H9 (cell line): Measurements from ENCODE around the gene RNF224. TPM values are rescaled to one million over a fixed set of nuclear protein-coding genes. Genes with fewer than 3 reads are reported as not detected.

Experiments used
- DNase-seq: peaks from one replicate; pipeline ENCODE4 v3.0.0-alpha.2; 2017
- H2AFZ ChIP-seq: one replicate; pipeline ENCODE4 v1.6.1; 2013; ENCODE audit warnings: mild to moderate bottlenecking, low read length, control low read depth, moderate library complexity
- H2AK5ac ChIP-seq: 2 replicates; pipeline ENCODE4 v1.6.1; 2013; ENCODE audit warnings: low read length, control low read depth, mixed read lengths; ENCODE audit not compliant: insufficient read length
- H2BK120ac ChIP-seq: one replicate; pipeline ENCODE4 v1.6.1; 2013; ENCODE audit warnings: low read depth, mild to moderate bottlenecking, low read length, control low read depth, inconsistent platforms; ENCODE audit not compliant: poor library complexity, severe bottlenecking
- H2BK12ac ChIP-seq: 2 replicates; pipeline ENCODE4 v1.6.1; 2013; ENCODE audit warnings: low read length, control low read depth, mixed read lengths, low read depth; ENCODE audit not compliant: insufficient read length
- H2BK15ac ChIP-seq: 2 replicates; pipeline ENCODE4 v1.6.1; 2013; ENCODE audit warnings: low read depth, low read length, control low read depth
- H2BK20ac ChIP-seq: one replicate; pipeline ENCODE4 v1.6.1; 2013; ENCODE audit warnings: low read depth, mild to moderate bottlenecking, low read length, control low read depth, inconsistent platforms; ENCODE audit not compliant: poor library complexity, severe bottlenecking
- H2BK5ac ChIP-seq: 2 replicates; pipeline ENCODE4 v1.6.1; 2013; ENCODE audit warnings: low read length, control low read depth, mixed read lengths; ENCODE audit not compliant: insufficient read length
- H3K14ac ChIP-seq: 2 replicates; pipeline ENCODE4 v1.6.1; 2013; ENCODE audit warnings: low read length, control low read depth; ENCODE audit not compliant: insufficient read depth
- H3K18ac ChIP-seq: 2 replicates; pipeline ENCODE4 v1.6.1; 2013; ENCODE audit warnings: low read depth, mild to moderate bottlenecking, mixed read lengths, low read length, control low read depth; ENCODE audit not compliant: insufficient read length
- H3K23ac ChIP-seq: 2 replicates; pipeline ENCODE4 v1.6.1; 2013; ENCODE audit warnings: low read length, control low read depth, mixed read lengths, low read depth; ENCODE audit not compliant: insufficient read length
- H3K23me2 ChIP-seq: 2 replicates; pipeline ENCODE4 v1.6.1; 2013; ENCODE audit warnings: low read depth, mild to moderate bottlenecking, mixed read lengths, low read length, control low read depth; ENCODE audit not compliant: insufficient read length, poor library complexity, severe bottlenecking
- H3K27ac ChIP-seq: 2 replicates; pipeline ENCODE4 v1.5.1; 2013; ENCODE audit warnings: low read length, control low read depth, mixed read lengths, low read depth; ENCODE audit not compliant: insufficient read length
- H3K27me3 ChIP-seq: 2 replicates; pipeline ENCODE4 v1.6.1; 2013; ENCODE audit warnings: low read length, control low read depth, inconsistent platforms; ENCODE audit not compliant: insufficient read depth
- H3K4ac ChIP-seq: 2 replicates; pipeline ENCODE4 v1.6.1; 2013; ENCODE audit warnings: low read depth, mild to moderate bottlenecking, control low read depth, inconsistent platforms, low read length, moderate library complexity
- H3K4me1 ChIP-seq: 2 replicates; pipeline ENCODE4 v1.6.1; 2013; ENCODE audit warnings: low read length, control low read depth, inconsistent platforms; ENCODE audit not compliant: insufficient read depth
- H3K4me2 ChIP-seq: 2 replicates; pipeline ENCODE4 v1.6.1; 2013; ENCODE audit warnings: low read length, control low read depth, mixed read lengths; ENCODE audit not compliant: insufficient read length, insufficient read depth
- H3K56ac ChIP-seq: 2 replicates; pipeline ENCODE4 v1.6.1; 2013; ENCODE audit warnings: low read depth, mild to moderate bottlenecking, mixed read lengths, low read length, control low read depth; ENCODE audit not compliant: insufficient read length
- H3K79me1 ChIP-seq: 2 replicates; pipeline ENCODE4 v1.6.1; 2013; ENCODE audit warnings: low read depth, mild to moderate bottlenecking, moderate library complexity, low read length, control low read depth, inconsistent platforms; ENCODE audit not compliant: insufficient read depth, poor library complexity, severe bottlenecking
- H3K79me2 ChIP-seq: 2 replicates; pipeline ENCODE4 v1.6.1; 2013; ENCODE audit warnings: low read length, control low read depth, inconsistent platforms; ENCODE audit not compliant: insufficient read depth
- H3K9ac ChIP-seq: 2 replicates; pipeline ENCODE4 v1.6.1; 2013; ENCODE audit warnings: low read length, control low read depth, mixed read lengths; ENCODE audit not compliant: insufficient read length; ENCODE audit errors: extremely low read depth
- H3K9me3 ChIP-seq: one replicate; pipeline ENCODE4 v1.6.1; 2013; ENCODE audit warnings: low read depth, low read length, inconsistent platforms; ENCODE audit not compliant: control insufficient read depth
- H3T11ph ChIP-seq: one replicate; pipeline ENCODE4 v1.6.1; 2013; ENCODE audit warnings: mild to moderate bottlenecking, low read length, control low read depth, inconsistent platforms
- H4K20me1 ChIP-seq: one replicate; pipeline ENCODE4 v1.6.1; 2013; ENCODE audit not compliant: control insufficient read depth, insufficient read length, insufficient read depth
- H4K5ac ChIP-seq: 2 replicates; pipeline ENCODE4 v1.6.1; 2013; ENCODE audit warnings: low read depth, mild to moderate bottlenecking, mixed read lengths, low read length, control low read depth; ENCODE audit not compliant: insufficient read length
- H4K8ac ChIP-seq: replicated peaks from 2 replicates; pipeline ENCODE4 v1.6.1; 2013; ENCODE audit warnings: low read length, control low read depth, mixed read lengths, low read depth; ENCODE audit not compliant: insufficient read length
- H4K91ac ChIP-seq: 2 replicates; pipeline ENCODE4 v1.6.1; 2013; ENCODE audit warnings: low read depth, mild to moderate bottlenecking, moderate library complexity, mixed read lengths, low read length, control low read depth; ENCODE audit not compliant: insufficient read length
- H3K27ac Mint-ChIP-seq, 3 experiments: 2 replicates in 2 of 3; 3 replicates in 1 of 3; pipeline ENCODE4 v1.8.0; 2020 to 2021; ENCODE audit warnings: mixed read lengths in 3 of 3, mild to moderate bottlenecking in 1 of 3, moderate library complexity in 1 of 3
- H3K27me3 Mint-ChIP-seq: 2 replicates; pipeline ENCODE4 v1.8.0; 2021; ENCODE audit warnings: low read depth, mild to moderate bottlenecking, moderate library complexity, mixed read lengths
- H3K36me3 Mint-ChIP-seq, 3 experiments: 2 replicates in 2 of 3; 3 replicates in 1 of 3; pipeline ENCODE4 v1.8.0; 2020 to 2021; ENCODE audit warnings: low read depth in 3 of 3, mixed read lengths in 3 of 3; ENCODE audit not compliant: insufficient read depth in 1 of 3
- H3K4me1 Mint-ChIP-seq, 2 experiments: 2 replicates each; pipeline ENCODE4 v1.8.0; 2020; ENCODE audit warnings: mixed read lengths in 2 of 2
- H3K4me3 Mint-ChIP-seq, 2 experiments: 2 replicates in 1 of 2; 3 replicates in 1 of 2; pipeline ENCODE4 v1.8.0; 2020 to 2021; ENCODE audit warnings: mild to moderate bottlenecking in 2 of 2, mixed read lengths in 2 of 2, moderate library complexity in 1 of 2
- H3K9me3 Mint-ChIP-seq, 2 experiments: 2 replicates in 1 of 2; 3 replicates in 1 of 2; pipeline ENCODE4 v1.8.0; 2020; ENCODE audit warnings: mild to moderate bottlenecking in 2 of 2, mixed read lengths in 2 of 2, moderate library complexity in 1 of 2
- WGBS: extraction: QIAGEN DNeasy Blood & Tissue Kit; methylation state at CpG from one replicate; pipeline ENCODE4 v1.1.7; 2013; ENCODE audit warnings: missing lambda C conversion rate, low lambda C conversion rate, mixed read lengths; ENCODE audit not compliant: insufficient read length; ENCODE audit errors: extremely low coverage; 5-methylcytosine and 5-hydroxymethylcytosine counted together
- total RNA-seq: library from RNA; stranded (reverse); gene quantifications from 2 replicates; pipeline ENCODE4 v1.2.1, GENCODE V29; 2021
- TF ChIP-seq, protein P1 (sequence below): fragments of 200-600 bp; sonication (generic); conservative IDR thresholded peaks from 3 replicates; pipeline ENCODE4 v1.8.0; 2021; ENCODE audit warnings: antibody characterized with exemption, mild to moderate bottlenecking

The RNF224 gene
- total RNA-seq, 1 experiment from 2014 or later: 0.15 TPM

DNA sequence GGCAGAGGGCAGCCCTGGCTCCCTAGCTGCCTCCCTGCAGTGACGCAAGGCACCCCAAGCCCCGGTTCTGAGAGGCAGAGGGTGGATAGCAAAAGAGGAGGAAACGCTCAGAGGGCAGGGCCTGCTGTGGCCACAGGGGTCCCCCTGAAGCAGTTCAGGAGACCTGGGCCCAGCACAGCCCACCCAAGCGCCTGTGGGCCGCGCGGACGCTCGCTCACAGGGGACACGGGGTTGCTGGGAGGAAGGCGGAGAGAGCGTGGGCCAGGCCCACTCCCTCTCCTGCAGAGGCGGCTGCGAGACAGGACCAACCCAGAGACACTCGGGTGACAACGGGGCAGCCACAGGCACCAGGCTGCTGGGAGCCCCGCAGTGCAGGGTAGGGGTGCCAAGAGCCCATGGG is 47.5 kb upstream of the RNF224 start:
- Histone ChIP-seq H2BK12ac (no peak overlapping the region), H3T11ph (no peak overlapping the region), H3K79me1 (no peaks in the 10 kb centered on the region), H3K23me2 (no peaks in the 10 kb centered on the region), H4K8ac (no peak overlapping the region), H3K18ac (no peak overlapping the region), H3K14ac (no peak overlapping the region), H3K79me2 (no peaks in the 10 kb centered on the region), H2BK120ac (no peak overlapping the region), H4K5ac (no peak overlapping the region), H3K9ac (no peak overlapping the region), H3K4ac (no peak overlapping the region), H3K9me3 (no peaks in the 10 kb centered on the region), H2BK20ac (no peak overlapping the region), H2AK5ac (no peak overlapping the region), H3K4me1 (no peaks in the 10 kb centered on the region), H2BK5ac (no peak overlapping the region), H3K27me3 (no peaks in the 10 kb centered on the region), H2BK15ac (no peak overlapping the region), H3K27ac (no peak overlapping the region), H3K23ac (no peak overlapping the region), H2AFZ (no peak overlapping the region), H4K20me1 (peaks cover 2% of the 10 kb centered on the region), H3K56ac (no peak overlapping the region), H4K91ac (no peak overlapping the region), H3K4me2 (no peak overlapping the region)
- DNase-seq: no peak
- no peaks in the 10 kb centered on the region for H3K9me3 Mint-ChIP-seq
- H3K36me3 Mint-ChIP-seq: peaks cover 5 to 39% (median 33%) of the 10 kb centered on the region in 3 experiments; a peak in 6 of 7 replicates
- no peak overlapping the region for H3K27ac Mint-ChIP-seq
- no CpG with 5 or more reads among the region's 17 CpGs for WGBS
- no peak overlapping the region for H3K4me3 Mint-ChIP-seq
- TF ChIP-seq, protein P1, sequence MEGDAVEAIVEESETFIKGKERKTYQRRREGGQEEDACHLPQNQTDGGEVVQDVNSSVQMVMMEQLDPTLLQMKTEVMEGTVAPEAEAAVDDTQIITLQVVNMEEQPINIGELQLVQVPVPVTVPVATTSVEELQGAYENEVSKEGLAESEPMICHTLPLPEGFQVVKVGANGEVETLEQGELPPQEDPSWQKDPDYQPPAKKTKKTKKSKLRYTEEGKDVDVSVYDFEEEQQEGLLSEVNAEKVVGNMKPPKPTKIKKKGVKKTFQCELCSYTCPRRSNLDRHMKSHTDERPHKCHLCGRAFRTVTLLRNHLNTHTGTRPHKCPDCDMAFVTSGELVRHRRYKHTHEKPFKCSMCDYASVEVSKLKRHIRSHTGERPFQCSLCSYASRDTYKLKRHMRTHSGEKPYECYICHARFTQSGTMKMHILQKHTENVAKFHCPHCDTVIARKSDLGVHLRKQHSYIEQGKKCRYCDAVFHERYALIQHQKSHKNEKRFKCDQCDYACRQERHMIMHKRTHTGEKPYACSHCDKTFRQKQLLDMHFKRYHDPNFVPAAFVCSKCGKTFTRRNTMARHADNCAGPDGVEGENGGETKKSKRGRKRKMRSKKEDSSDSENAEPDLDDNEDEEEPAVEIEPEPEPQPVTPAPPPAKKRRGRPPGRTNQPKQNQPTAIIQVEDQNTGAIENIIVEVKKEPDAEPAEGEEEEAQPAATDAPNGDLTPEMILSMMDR: no peak
- peaks cover 17% of the 10 kb centered on the region for H3K27me3 Mint-ChIP-seq
- peaks cover 0 to 7% of the 10 kb centered on the region in 2 experiments; a peak in 3 of 4 replicates for H3K4me1 Mint-ChIP-seq
